ENCODE data around the gene USH1G.

The USH1G gene

GRCh38 chr17:74963656-74964055 is 40.6 kb upstream of the USH1G start:
- H3K9ac ChIP-seq (ENCODE audit: low read depth in 1 of 2, low read length in 2 of 2), result no peak overlapping the region
- peaks cover 7 to 34% of the 10 kb centered on the region in 2 donors for H3K36me3 ChIP-seq (ENCODE audit: control insufficient read depth in 1 of 2, insufficient read depth in 2 of 2, low read length in 2 of 2)
- no peak overlapping the region for H3K27ac ChIP-seq (ENCODE audit: low read depth, low read length)
- no peaks in the 10 kb centered on the region for H3K9me3 ChIP-seq (ENCODE audit: control insufficient read depth in 1 of 2, low read length in 2 of 2)
- peaks cover 12 to 19% of the 10 kb centered on the region in 2 donors for H3K4me1 ChIP-seq (ENCODE audit: control insufficient read depth in 1 of 2, insufficient read depth in 2 of 2, low read length in 2 of 2)
- no peak overlapping the region for H3K4me3 ChIP-seq (ENCODE audit: low read depth in 1 of 2, low read length in 2 of 2)
- no peaks in the 10 kb centered on the region for H3K27me3 ChIP-seq (ENCODE audit: control insufficient read depth in 1 of 2, insufficient read depth in 2 of 2, low read length in 2 of 2)

DNA sequence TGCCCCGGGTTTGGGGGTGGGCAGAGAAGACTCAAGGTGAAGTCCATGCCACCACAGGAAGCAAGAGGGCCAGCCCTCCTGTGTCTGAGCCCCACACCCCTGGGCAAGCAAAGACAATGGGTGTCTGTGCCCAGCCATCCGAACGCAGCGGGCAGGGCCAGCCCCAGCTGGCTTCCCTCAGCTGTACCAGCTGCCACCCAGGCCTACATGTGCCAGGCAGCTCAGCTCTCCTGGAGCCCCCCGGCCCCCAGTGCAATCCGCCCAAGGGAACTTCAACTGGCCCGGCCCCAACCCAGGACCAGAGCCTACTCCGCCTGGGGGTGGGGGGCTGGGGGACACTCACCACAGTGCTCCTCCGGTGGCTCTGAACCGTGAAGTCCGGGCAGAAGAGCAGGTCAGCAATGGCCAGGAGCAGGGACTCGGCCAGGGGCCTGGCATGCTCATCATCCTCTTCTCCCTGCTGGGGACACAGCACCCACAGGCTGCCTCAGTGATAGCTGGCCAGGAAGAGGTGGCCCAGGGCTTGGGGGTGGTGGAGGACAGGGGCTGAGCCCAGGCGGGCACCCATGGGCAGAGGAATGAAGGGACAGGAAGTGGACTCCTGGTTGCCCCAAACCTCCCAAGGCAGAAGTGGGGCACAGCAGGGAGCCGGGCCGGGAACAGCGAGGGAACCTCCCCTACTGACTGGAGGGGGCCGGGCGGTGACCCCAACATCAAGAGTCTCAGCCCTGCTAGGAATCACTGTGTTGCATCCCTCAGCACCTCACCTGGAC is 39.8 kb upstream of the USH1G start:
- H3K27ac ChIP-seq (ENCODE audit: low read depth, low read length), result no peak overlapping the region
- no peak overlapping the region for H3K9ac ChIP-seq (ENCODE audit: low read depth in 1 of 2, low read length in 2 of 2)
- H3K27me3 ChIP-seq (ENCODE audit: control insufficient read depth in 1 of 2, insufficient read depth in 2 of 2, low read length in 2 of 2), result no peaks in the 10 kb centered on the region
- no peak overlapping the region for H3K4me3 ChIP-seq (ENCODE audit: low read depth in 1 of 2, low read length in 2 of 2)
- no peaks in the 10 kb centered on the region for H3K9me3 ChIP-seq (ENCODE audit: control insufficient read depth in 1 of 2, low read length in 2 of 2)
- peaks cover 7 to 34% of the 10 kb centered on the region in 2 donors for H3K36me3 ChIP-seq (ENCODE audit: control insufficient read depth in 1 of 2, insufficient read depth in 2 of 2, low read length in 2 of 2)
- peaks cover 6 to 13% of the 10 kb centered on the region in 2 donors for H3K4me1 ChIP-seq (ENCODE audit: control insufficient read depth in 1 of 2, insufficient read depth in 2 of 2, low read length in 2 of 2)

DNA sequence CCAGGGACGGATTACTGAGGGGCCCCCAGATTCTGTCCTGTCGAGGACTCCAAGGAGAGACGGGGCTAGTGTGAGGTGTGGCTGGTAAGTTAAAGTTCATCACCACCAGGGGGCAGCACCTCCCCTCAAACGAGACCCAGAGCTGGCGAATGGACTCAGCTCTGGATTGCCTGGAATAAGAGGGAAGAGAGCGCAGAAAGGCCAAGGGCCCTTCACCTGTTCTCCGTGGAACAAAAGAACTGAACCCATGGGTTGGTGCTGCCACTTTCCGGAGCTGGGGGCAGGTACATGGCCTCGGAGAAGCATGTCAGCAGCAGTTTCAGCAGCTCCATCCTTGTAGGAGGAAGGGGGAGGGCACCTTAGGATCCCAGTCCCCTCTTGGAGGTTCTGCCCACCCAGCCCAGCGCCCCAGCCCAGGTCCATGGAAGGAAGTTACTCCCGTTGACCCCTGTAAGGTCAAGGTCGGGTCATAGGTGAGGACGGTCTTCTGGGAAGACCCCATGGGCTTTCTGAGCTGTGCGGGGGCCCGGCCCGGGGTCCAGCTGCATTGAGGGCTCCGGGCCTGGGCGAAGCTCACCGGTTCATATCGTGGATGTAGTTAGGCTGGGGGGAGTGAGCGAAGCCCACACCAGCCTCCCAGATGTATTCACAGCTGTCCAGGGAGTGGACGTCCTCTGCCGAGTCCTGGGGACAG is 38.7 kb upstream of the USH1G start:
- peaks cover 8 to 36% of the 10 kb centered on the region in 2 donors for H3K36me3 ChIP-seq (ENCODE audit: control insufficient read depth in 1 of 2, insufficient read depth in 2 of 2, low read length in 2 of 2)
- H3K9ac ChIP-seq (ENCODE audit: low read depth in 1 of 2, low read length in 2 of 2), result no peak overlapping the region
- no peaks in the 10 kb centered on the region for H3K9me3 ChIP-seq (ENCODE audit: control insufficient read depth in 1 of 2, low read length in 2 of 2)
- no peaks in the 10 kb centered on the region for H3K27me3 ChIP-seq (ENCODE audit: control insufficient read depth in 1 of 2, insufficient read depth in 2 of 2, low read length in 2 of 2)
- H3K27ac ChIP-seq (ENCODE audit: low read depth, low read length), result no peak overlapping the region
- H3K4me3 ChIP-seq (ENCODE audit: low read depth in 1 of 2, low read length in 2 of 2), result no peak overlapping the region
- H3K4me1 ChIP-seq (ENCODE audit: control insufficient read depth in 1 of 2, insufficient read depth in 2 of 2, low read length in 2 of 2), result peaks cover 6 to 13% of the 10 kb centered on the region in 2 donors

GRCh38 chr17:74960570-74961342 is 37.7 kb upstream of the USH1G start:
- H3K4me1 ChIP-seq (ENCODE audit: control insufficient read depth in 1 of 2, insufficient read depth in 2 of 2, low read length in 2 of 2), result peaks cover 6 to 13% of the 10 kb centered on the region in 2 donors
- H3K27me3 ChIP-seq (ENCODE audit: control insufficient read depth in 1 of 2, insufficient read depth in 2 of 2, low read length in 2 of 2), result no peaks in the 10 kb centered on the region
- no peak overlapping the region for H3K27ac ChIP-seq (ENCODE audit: low read depth, low read length)
- H3K4me3 ChIP-seq (ENCODE audit: low read depth in 1 of 2, low read length in 2 of 2), result no peak overlapping the region
- H3K9me3 ChIP-seq (ENCODE audit: control insufficient read depth in 1 of 2, low read length in 2 of 2), result no peaks in the 10 kb centered on the region
- H3K9ac ChIP-seq (ENCODE audit: low read depth in 1 of 2, low read length in 2 of 2), result no peak overlapping the region
- peaks cover 12 to 45% of the 10 kb centered on the region in 2 donors for H3K36me3 ChIP-seq (ENCODE audit: control insufficient read depth in 1 of 2, insufficient read depth in 2 of 2, low read length in 2 of 2)

GRCh38 chr17:74959826-74960515 is 36.9 kb upstream of the USH1G start:
- Histone ChIP-seq H3K9me3 (ENCODE audit: control insufficient read depth in 1 of 2, low read length in 2 of 2) (no peaks in the 10 kb centered on the region), H3K4me3 (ENCODE audit: low read depth in 1 of 2, low read length in 2 of 2) (no peak overlapping the region), H3K9ac (ENCODE audit: low read depth in 1 of 2, low read length in 2 of 2) (no peak overlapping the region), H3K27me3 (ENCODE audit: control insufficient read depth in 1 of 2, insufficient read depth in 2 of 2, low read length in 2 of 2) (no peaks in the 10 kb centered on the region), H3K36me3 (ENCODE audit: control insufficient read depth in 1 of 2, insufficient read depth in 2 of 2, low read length in 2 of 2) (peaks cover 17 to 52% of the 10 kb centered on the region in 2 donors), H3K4me1 (ENCODE audit: control insufficient read depth in 1 of 2, insufficient read depth in 2 of 2, low read length in 2 of 2) (peaks cover 6 to 9% of the 10 kb centered on the region in 2 donors), H3K27ac (ENCODE audit: low read depth, low read length) (no peak overlapping the region)

DNA sequence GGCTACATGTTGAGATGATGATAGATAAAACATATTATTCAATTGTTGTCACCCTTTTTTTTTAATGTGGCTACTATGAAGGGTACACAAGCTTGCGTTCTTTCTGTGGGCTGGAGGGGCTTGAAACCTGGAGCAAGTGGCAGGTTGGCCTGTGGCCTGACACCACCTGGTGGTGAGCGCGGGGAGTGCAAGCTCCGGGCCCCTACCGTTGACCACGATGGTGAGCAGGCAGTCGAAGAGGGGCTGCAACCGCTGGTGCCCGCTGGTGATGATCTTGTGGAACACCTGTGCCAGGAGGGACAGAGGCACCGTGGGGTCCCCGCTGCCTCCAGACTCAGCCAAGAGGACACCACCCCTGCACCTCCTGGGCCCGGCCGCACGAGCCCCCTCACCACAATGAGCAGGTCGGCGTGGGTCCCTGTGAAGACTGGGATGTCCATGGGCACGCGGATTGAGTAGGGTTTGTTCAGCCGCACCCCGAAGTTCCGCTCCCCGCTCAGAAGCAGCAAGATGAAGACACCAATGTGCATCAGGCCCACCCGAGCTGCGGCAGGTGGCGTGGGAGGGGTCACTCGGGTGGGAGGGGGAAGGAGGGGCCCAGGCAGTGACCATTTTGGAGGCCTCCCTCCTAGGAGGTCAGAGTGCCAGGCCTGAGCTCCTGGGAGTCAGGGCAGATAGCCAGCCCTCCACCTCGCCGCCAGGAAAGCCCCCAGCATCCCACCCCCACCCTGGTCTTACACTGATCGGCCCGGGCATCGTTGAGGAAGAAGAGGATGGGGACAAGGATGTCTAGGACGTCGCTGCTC is 35.1 kb upstream of the USH1G start:
- Histone ChIP-seq H3K4me1 (ENCODE audit: control insufficient read depth in 1 of 2, insufficient read depth in 2 of 2, low read length in 2 of 2) (peaks cover 17 to 18% of the 10 kb centered on the region in 2 donors), H3K9ac (ENCODE audit: low read depth in 1 of 2, low read length in 2 of 2) (no peak overlapping the region), H3K27me3 (ENCODE audit: control insufficient read depth in 1 of 2, insufficient read depth in 2 of 2, low read length in 2 of 2) (no peaks in the 10 kb centered on the region), H3K36me3 (ENCODE audit: control insufficient read depth in 1 of 2, insufficient read depth in 2 of 2, low read length in 2 of 2) (peaks cover 17 to 52% of the 10 kb centered on the region in 2 donors), H3K27ac (ENCODE audit: low read depth, low read length) (no peak overlapping the region), H3K9me3 (ENCODE audit: control insufficient read depth in 1 of 2, low read length in 2 of 2) (no peaks in the 10 kb centered on the region), H3K4me3 (ENCODE audit: low read depth in 1 of 2, low read length in 2 of 2) (no peak overlapping the region)

DNA sequence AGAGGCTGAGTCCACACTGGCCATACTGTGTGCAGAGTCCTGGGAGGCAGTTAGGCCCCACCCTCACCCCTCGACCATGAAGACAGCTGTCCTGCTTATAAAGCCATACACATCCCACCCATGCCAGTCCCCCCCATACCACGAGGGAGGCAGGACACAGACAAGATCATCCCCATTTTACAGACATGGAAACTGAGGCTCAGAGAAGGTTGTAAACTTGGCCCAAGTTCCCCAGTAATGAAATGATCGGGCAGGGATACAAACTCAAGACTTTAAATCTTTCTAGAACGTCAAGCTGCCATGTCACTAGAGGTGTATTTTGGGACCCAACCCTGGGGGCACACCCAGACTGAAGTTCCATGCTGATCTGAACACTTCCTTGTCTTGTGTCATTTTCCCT is 33.0 kb upstream of the USH1G start:
- H3K27me3 ChIP-seq (ENCODE audit: control insufficient read depth in 1 of 2, insufficient read depth in 2 of 2, low read length in 2 of 2), result no peaks in the 10 kb centered on the region
- no peaks in the 10 kb centered on the region for H3K9me3 ChIP-seq (ENCODE audit: control insufficient read depth in 1 of 2, low read length in 2 of 2)
- H3K27ac ChIP-seq (ENCODE audit: low read depth, low read length), result no peak overlapping the region
- H3K4me3 ChIP-seq (ENCODE audit: low read depth in 1 of 2, low read length in 2 of 2), result no peak overlapping the region
- no peak overlapping the region for H3K9ac ChIP-seq (ENCODE audit: low read depth in 1 of 2, low read length in 2 of 2)
- H3K36me3 ChIP-seq (ENCODE audit: control insufficient read depth in 1 of 2, insufficient read depth in 2 of 2, low read length in 2 of 2), result peaks cover 17 to 56% of the 10 kb centered on the region in 2 donors
- H3K4me1 ChIP-seq (ENCODE audit: control insufficient read depth in 1 of 2, insufficient read depth in 2 of 2, low read length in 2 of 2), result peaks cover 23 to 27% of the 10 kb centered on the region in 2 donors

DNA sequence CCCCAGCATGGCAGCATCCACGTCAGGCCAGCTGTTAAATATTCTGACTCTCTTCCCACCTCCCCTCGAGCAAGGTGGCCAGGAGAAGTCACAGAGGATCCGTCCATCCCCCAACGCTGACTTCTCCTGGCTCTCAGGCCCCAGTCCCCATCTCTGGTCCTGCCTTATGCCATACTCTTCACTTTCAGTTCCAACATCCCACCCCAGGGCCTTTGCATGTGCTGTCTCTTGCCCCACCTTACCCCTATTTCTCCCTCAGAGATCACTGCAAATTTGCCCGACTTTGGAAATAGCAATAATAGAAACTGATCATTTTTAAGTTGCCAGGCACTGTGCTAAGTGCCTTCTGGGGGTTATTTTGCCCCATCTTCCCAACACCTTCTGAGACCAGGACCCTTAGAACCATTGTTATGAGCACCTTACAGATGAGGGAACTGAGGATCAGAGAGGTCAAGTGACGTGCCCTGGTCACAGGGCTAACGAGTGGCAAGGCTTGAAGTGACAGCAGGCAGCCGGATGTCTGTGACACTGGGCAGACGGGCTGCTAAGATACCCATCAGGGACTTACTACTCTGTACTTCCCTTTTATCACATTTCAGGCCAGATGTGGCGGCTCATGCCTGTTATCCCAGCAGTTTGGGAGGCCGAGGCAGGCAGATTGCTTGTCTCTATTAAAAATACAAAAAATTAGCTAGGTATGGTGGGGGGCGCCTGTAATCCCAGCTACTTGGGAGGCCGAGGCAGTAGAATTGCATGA is 31.8 kb upstream of the USH1G start:
- H3K27ac ChIP-seq (ENCODE audit: low read depth, low read length), result no peak overlapping the region
- H3K9me3 ChIP-seq (ENCODE audit: control insufficient read depth in 1 of 2, low read length in 2 of 2), result no peaks in the 10 kb centered on the region
- H3K27me3 ChIP-seq (ENCODE audit: control insufficient read depth in 1 of 2, insufficient read depth in 2 of 2, low read length in 2 of 2), result no peaks in the 10 kb centered on the region
- no peak overlapping the region for H3K4me3 ChIP-seq (ENCODE audit: low read depth in 1 of 2, low read length in 2 of 2)
- peaks cover 24 to 27% of the 10 kb centered on the region in 2 donors for H3K4me1 ChIP-seq (ENCODE audit: control insufficient read depth in 1 of 2, insufficient read depth in 2 of 2, low read length in 2 of 2)
- H3K9ac ChIP-seq (ENCODE audit: low read depth in 1 of 2, low read length in 2 of 2), result no peak overlapping the region
- H3K36me3 ChIP-seq (ENCODE audit: control insufficient read depth in 1 of 2, insufficient read depth in 2 of 2, low read length in 2 of 2), result peaks cover 9 to 44% of the 10 kb centered on the region in 2 donors

GRCh38 chr17:74954115-74954514 is 31.1 kb upstream of the USH1G start:
- H3K27ac ChIP-seq (ENCODE audit: low read depth, low read length), result no peak overlapping the region
- H3K9ac ChIP-seq (ENCODE audit: low read depth in 1 of 2, low read length in 2 of 2), result no peak overlapping the region
- H3K36me3 ChIP-seq (ENCODE audit: control insufficient read depth in 1 of 2, insufficient read depth in 2 of 2, low read length in 2 of 2), result peaks cover 9 to 41% of the 10 kb centered on the region in 2 donors
- no peak overlapping the region for H3K4me3 ChIP-seq (ENCODE audit: low read depth in 1 of 2, low read length in 2 of 2)
- H3K9me3 ChIP-seq (ENCODE audit: control insufficient read depth in 1 of 2, low read length in 2 of 2), result no peaks in the 10 kb centered on the region
- H3K27me3 ChIP-seq (ENCODE audit: control insufficient read depth in 1 of 2, insufficient read depth in 2 of 2, low read length in 2 of 2), result no peaks in the 10 kb centered on the region
- peaks cover 24 to 27% of the 10 kb centered on the region in 2 donors for H3K4me1 ChIP-seq (ENCODE audit: control insufficient read depth in 1 of 2, insufficient read depth in 2 of 2, low read length in 2 of 2)

Data from duodenal mucosa (tissue), 2 donors.